Testis (tissue), 2 donors: ENCODE data around the gene FZD1.

ENCODE experiments used
- CTCF ChIP-seq, 3 experiments: fragments of 450-650 bp in 2 of 3; fragments of 200-600 bp in 1 of 3; sonication (generic) in 1 of 3; IDR thresholded peaks; one replicate each; pipeline ENCODE4 v1.5.1; 2016 to 2019; ENCODE audit warnings: antibody characterized with exemption in 3 of 3, mild to moderate bottlenecking in 2 of 3, moderate library complexity in 1 of 3
- POLR2A ChIP-seq: fragments of 450-650 bp; IDR thresholded peaks from one replicate; pipeline ENCODE4 v1.6.1; 2017; ENCODE audit warnings: antibody characterized with exemption, mild to moderate bottlenecking, moderate library complexity

- no peak for TF ChIP-seq CTCF (IDR thresholded peaks at IDR 0.05)
- TF ChIP-seq POLR2A, result no peak
These were observed 23.3 kb downstream of the FZD1 start for GRCh38 chr7:91287371-91288084.
